Aorta (tissue), 5 donors: Measurements from ENCODE around the gene LEUTX. TPM values are rescaled to one million over a fixed set of nuclear protein-coding genes. Genes with fewer than 3 reads are reported as not detected.
"Not testable (repeated sequence)": the region's sequence is repeated elsewhere in the genome, so short reads cannot be mapped to it uniquely, and the experiment has no call there.

ENCODE experiments used
- ATAC-seq: fragments of 200-7000 bp; cut with Tn5 transposase; one replicate; pipeline ENCODE4 v1.9.1; 2022; ENCODE audit warnings: moderate library complexity; ENCODE audit not compliant: low FRiP score
- DNase-seq, 2 donors: peaks; one replicate each; pipeline ENCODE4 v3.0.0-alpha.2; 2020
- H3K27ac ChIP-seq, 2 donors: one replicate each; pipeline ENCODE4 v1.5.1; 2013; ENCODE audit warnings: low read length in 2 of 2, mild to moderate bottlenecking in 2 of 2, moderate library complexity in 2 of 2, control low read depth in 1 of 2, inconsistent platforms in 1 of 2, low read depth in 1 of 2
- H3K27me3 ChIP-seq, 2 donors: one replicate each; pipeline ENCODE4 v1.6.1; 2013; ENCODE audit warnings: control low read depth in 1 of 2, low read length in 1 of 2, mild to moderate bottlenecking in 1 of 2, moderate library complexity in 1 of 2; ENCODE audit not compliant: insufficient read depth in 2 of 2, control insufficient read depth in 1 of 2
- H3K36me3 ChIP-seq, 2 donors: one replicate each; pipeline ENCODE4 v1.6.1; 2013; ENCODE audit warnings: control low read depth in 1 of 2, low read length in 1 of 2, mild to moderate bottlenecking in 1 of 2; ENCODE audit not compliant: insufficient read depth in 2 of 2, control insufficient read depth in 1 of 2
- H3K4me1 ChIP-seq, 2 donors: one replicate each; pipeline ENCODE4 v1.6.1; 2013; ENCODE audit warnings: low read length in 2 of 2, control low read depth in 1 of 2, mild to moderate bottlenecking in 1 of 2, moderate library complexity in 1 of 2; ENCODE audit not compliant: insufficient read depth in 2 of 2, control insufficient read depth in 1 of 2
- H3K4me3 ChIP-seq, 2 donors: one replicate each; pipeline ENCODE4 v1.5.1; 2013; ENCODE audit warnings: low read length in 2 of 2, control low read depth in 1 of 2, mild to moderate bottlenecking in 1 of 2
- H3K9me3 ChIP-seq: one replicate; pipeline ENCODE4 v1.6.1; 2013; ENCODE audit warnings: mild to moderate bottlenecking, low read length; ENCODE audit not compliant: control insufficient read depth
- WGBS, 2 donors: extraction: QIAGEN DNeasy Blood & Tissue Kit; methylation state at CpG; one replicate each; pipeline ENCODE4 v1.1.7; 2013; 5-methylcytosine and 5-hydroxymethylcytosine counted together
- intact Hi-C, 2 donors: fragments of 100-400 bp; cut with DNase I; formaldehyde crosslinking; loops; one replicate each; pipeline versions ENCODE4 v1.14.2 to v1.15.0; 2022
- polyA plus RNA-seq, 2 donors: library from polyadenylated mRNA; stranded (reverse); fragments of 200-250 nt; gene quantifications; one replicate each; pipeline ENCODE4 v1.2.3, GENCODE V29; 2013
- total RNA-seq, 2 donors: library from RNA; stranded (reverse); fragmentation: NEBNext Ultra II Directional; extraction: Animal tissue kit (Norgen Biotek cat#: 25700); gene quantifications; one replicate each; pipeline ENCODE4 v1.2.1, GENCODE V29; 2021
- donor health status: healthy with polysubstance abuse.
- donor health status: Bipolar disorder and iron deficiency.
- donor health status: DM: no; HTN: no; CAD: no.
- donor health status: DM: no; HTN: no; CAD: no.
- donor health status: DM: yes; HTN: yes; CAD: no.

The LEUTX gene
- total and polyA plus RNA-seq, 4 donors = not detected

DNA sequence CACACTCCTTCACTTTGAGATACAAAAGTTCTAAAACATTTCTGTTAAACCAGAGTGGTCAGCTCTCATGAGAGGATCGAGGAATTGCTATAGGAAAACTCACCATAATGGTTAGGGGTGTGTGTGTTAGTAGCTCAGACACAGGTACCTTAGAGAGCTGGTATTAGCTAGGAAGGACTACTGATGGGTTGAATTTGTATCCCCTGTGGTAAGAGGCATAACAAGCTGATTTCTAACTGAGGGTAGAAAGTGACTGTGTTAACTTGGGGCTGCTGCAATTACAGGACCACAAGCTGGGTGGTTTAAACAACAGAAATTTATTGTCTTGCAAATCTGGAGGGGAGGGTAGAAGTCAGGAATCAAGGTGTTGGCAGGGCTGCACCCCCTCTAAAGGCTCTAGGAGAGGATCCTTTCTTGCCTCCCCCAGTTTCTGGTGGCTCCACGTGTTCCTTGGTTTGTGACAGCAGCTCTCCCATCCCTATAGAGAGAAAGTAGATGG is 17.4 kb downstream of the LEUTX start:
- intact Hi-C loops = no loop called here
- no peak for DNase-seq

DNA sequence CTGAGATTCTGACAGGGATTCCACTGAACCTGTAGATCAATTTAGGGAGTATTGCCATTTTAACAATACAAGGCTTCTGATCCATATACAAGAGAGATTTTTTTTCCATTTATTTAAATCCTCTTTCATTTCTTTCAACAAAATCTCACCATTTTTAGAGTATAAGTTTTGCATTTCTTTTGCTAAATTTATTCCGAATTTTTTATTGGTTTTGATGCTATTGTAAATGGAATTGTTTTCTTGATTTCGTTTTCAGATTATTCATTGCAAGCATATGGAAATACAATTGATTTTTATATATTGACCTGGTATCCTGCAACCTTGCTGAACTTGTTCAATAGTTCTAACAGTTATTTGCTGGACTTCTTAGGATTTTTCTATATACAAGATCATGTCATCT is 18.4 kb downstream of the LEUTX start:
- DNase-seq (no peak), ATAC-seq (no peak)
- Histone ChIP-seq H3K36me3 (no peaks in the 10 kb centered on the region), H3K4me3 (no peak overlapping the region), H3K4me1 (no peaks in the 10 kb centered on the region), H3K27me3 (no peaks in the 10 kb centered on the region), H3K9me3 (no peaks in the 10 kb centered on the region), H3K27ac (no peak overlapping the region)
- WGBS, 2 donors = 46 to 47% methylated on average over 2 of the region's 2 CpGs
- intact Hi-C loops = no loop called here

More for the DNA sequence above, 17.4 kb downstream of the LEUTX start:
- H3K4me3 ChIP-seq = no peak overlapping the region
- 19 to 26% methylated on average over 2 of the region's 2 CpGs for WGBS, 2 donors
- H3K27ac ChIP-seq = no peak overlapping the region
- H3K27me3 ChIP-seq = no peaks in the 10 kb centered on the region
- no peaks in the 10 kb centered on the region for H3K36me3 ChIP-seq
- ATAC-seq = no peak
- H3K9me3 ChIP-seq = no peaks in the 10 kb centered on the region
- no peaks in the 10 kb centered on the region for H3K4me1 ChIP-seq

DNA sequence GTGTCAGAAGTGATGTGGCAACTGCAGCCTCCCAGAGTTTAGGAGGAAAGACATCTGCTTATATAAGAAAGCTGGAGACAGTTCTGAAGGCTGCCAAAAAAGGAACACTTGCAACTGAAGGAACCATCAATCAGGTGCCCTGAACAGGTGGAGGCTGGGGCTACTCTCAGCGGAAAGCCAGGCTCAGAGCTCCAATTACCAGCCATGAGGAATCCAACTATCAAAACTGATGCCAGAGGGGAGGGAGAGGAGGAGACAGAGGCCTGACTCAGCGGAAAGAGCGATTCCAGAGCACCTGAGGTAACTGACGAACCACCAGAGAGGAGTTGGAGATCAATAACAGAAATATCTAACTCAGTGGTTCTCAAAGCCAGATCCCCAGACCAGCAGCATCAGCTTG is 24.3 kb downstream of the LEUTX start:
- Histone ChIP-seq H3K4me1 (no peaks in the 10 kb centered on the region), H3K27ac (no peak overlapping the region), H3K4me3 (no peak overlapping the region), H3K27me3 (no peaks in the 10 kb centered on the region), H3K36me3 (no peaks in the 10 kb centered on the region), H3K9me3 (no peaks in the 10 kb centered on the region)
- DNase-seq = no peak
- ATAC-seq = no peak
- intact Hi-C loops = no loop called here
- 19 to 25% methylated on average over 4 of the region's 4 CpGs for WGBS, 2 donors

DNA sequence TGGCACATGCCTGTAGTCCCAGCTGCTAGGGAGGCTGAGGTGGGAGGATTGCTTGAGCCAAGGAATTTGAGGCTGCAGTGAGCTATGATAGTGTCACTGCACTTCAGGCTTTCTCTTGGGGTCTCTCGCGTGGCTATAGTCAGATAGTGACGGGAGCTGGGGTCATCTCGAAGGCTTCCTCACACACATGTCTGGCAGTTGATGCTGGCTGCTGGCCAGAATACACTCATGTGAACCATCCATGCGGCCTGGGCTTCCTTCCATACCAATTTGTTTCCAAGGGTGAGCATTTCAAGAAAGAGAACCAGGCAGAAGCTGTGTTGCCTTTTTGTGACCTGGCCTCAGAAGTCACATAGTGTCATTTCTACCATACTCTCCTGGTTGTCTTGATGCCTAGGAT is 26.4 kb downstream of the LEUTX start:
- intact Hi-C loops = no loop called here
- WGBS, 2 donors = 43 to 44% methylated on average over 5 of the region's 5 CpGs
- ATAC-seq (no peak), DNase-seq (no peak)
- no peaks in the 10 kb centered on the region for H3K27me3 ChIP-seq
- no peaks in the 10 kb centered on the region for H3K4me1 ChIP-seq
- H3K9me3 ChIP-seq = peaks cover 2% of the 10 kb centered on the region
- H3K27ac ChIP-seq = no peak overlapping the region
- no peaks in the 10 kb centered on the region for H3K36me3 ChIP-seq
- no peak overlapping the region for H3K4me3 ChIP-seq

DNA sequence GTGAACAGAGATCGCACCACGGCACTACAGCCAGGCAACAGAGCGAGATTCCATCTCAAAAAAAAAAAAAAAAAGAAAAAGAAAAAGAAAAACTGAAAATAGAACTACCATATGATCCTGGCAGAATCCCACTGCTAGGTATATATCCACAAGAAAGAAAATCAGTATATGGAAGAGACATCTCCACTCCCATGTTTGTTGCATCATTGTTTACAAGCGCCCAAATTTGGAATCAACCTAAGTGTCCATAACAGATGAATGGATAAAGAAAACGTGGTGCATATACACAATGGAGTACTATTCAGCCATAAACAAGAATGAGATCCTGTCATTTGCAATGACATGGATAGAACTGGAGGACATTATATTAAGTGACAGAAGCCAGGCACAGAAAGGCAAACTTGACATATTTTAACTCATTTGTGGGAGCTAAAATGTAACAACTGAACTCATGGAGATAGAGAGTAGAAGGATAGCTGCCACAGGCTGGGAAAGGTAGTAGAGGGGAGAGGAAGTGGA is 29.3 kb downstream of the LEUTX start:
- Histone ChIP-seq H3K27me3 (no peaks in the 10 kb centered on the region), H3K27ac (no peak overlapping the region), H3K36me3 (no peaks in the 10 kb centered on the region), H3K9me3 (peaks cover 2% of the 10 kb centered on the region), H3K4me3 (no peak overlapping the region), H3K4me1 (no peaks in the 10 kb centered on the region)
- intact Hi-C loops = no loop called here
- no peak for DNase-seq
- no peak for ATAC-seq
- WGBS, 2 donors = 75% methylated on average over 5 of the region's 5 CpGs

DNA sequence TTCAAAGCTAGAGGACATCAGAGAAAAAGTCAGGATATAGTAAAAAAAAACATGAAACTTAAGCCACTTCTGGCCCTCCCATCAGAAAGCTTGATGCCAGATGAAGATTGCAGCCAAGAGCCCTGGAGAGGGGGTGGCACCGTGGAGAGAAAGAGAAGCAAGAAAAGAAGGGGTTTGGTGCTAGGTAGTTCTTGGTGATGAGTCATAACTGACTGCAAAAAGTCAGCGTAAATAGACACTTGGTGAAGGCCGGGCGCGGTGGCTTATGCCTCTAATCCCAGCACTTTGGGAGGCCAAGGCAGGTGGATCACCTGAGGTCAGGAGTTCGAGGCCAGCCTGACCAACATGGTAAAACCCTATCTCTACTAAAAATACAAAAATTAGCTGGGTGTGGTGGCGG is 30.0 kb downstream of the LEUTX start:
- DNase-seq, H3K36me3 ChIP-seq, H3K27ac ChIP-seq, ATAC-seq, H3K4me3 ChIP-seq, H3K4me1 ChIP-seq, H3K9me3 ChIP-seq, H3K27me3 ChIP-seq, intact Hi-C loops: not testable (repeated sequence)
- WGBS, 2 donors = 89 to 90% methylated on average over 7 of the region's 7 CpGs

DNA sequence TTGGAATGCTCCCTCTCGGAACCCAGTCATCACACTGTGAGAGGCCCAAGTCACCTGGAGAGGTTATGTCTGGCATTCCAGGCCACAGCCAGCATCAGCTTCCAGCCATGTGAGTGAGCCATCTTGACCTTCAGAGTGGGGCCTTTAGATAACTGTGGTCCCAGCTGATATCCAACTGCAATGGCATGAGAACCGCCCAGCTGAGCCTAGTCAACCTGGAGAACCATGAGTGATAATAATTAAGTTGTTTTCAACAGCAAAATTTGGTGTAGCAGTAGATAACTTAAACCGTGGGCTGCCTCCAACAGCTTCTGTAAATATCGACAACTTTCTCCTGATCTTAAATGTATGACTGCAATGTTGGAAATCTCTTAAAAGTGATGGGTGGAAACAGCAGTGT is 30.7 kb downstream of the LEUTX start:
- 92 to 97% methylated on average over 4 of the region's 4 CpGs for WGBS, 2 donors
- Histone ChIP-seq H3K4me3 (no peak overlapping the region), H3K27me3 (no peaks in the 10 kb centered on the region), H3K9me3 (peaks cover 2% of the 10 kb centered on the region), H3K36me3 (no peaks in the 10 kb centered on the region), H3K4me1 (no peaks in the 10 kb centered on the region), H3K27ac (no peak overlapping the region)
- no peak for DNase-seq
- intact Hi-C loops = no loop called here
- no peak for ATAC-seq

DNA sequence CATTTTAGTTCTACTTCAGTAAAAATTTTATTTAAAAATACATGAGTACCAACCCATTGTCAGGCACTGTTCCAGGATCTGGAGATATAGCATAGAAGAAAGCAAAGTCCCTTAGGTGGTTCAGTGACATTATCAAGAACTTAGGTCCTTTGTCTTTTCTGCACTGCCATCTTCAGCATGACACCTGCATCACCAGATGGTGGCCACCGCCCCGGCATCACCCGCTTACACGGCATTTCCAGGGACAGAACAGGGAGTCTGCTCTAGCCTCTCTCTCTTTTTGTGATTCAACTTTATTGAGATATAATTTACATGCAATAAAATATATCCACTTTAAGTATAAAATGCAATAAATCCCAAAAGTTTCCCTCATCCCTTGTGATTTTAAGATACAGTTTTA is 31.8 kb downstream of the LEUTX start:
- DNase-seq (no peak), ATAC-seq (no peak)
- 88 to 89% methylated on average over 4 of the region's 4 CpGs for WGBS, 2 donors
- H3K27me3 ChIP-seq = no peaks in the 10 kb centered on the region
- peaks cover 2% of the 10 kb centered on the region for H3K9me3 ChIP-seq
- no peak overlapping the region for H3K27ac ChIP-seq
- no peaks in the 10 kb centered on the region for H3K36me3 ChIP-seq
- H3K4me3 ChIP-seq = no peak overlapping the region
- intact Hi-C loops = no loop called here
- no peaks in the 10 kb centered on the region for H3K4me1 ChIP-seq

DNA sequence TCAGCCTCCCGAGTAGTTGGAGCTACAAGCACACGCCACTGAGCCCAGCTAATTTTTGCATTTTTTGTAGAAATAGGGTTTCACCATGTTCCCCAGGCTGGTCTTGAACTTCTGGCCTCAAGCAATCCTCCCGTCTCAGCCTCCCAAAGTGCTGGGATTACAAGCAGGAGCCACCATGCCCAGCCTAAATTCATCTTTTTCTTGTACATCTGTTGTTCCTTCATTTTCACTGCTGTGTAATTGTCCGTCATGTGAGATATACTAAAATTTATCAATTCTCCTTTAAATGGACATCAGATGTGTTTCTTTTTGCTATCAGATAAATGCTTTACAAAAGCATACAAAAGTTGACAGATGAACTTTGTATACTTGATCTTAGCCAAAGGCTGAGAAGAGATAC is 32.4 kb downstream of the LEUTX start:
- no peaks in the 10 kb centered on the region for H3K4me1 ChIP-seq
- H3K27ac ChIP-seq = no peak overlapping the region
- peaks cover 2% of the 10 kb centered on the region for H3K9me3 ChIP-seq
- intact Hi-C loops = no loop called here
- ATAC-seq (no peak), DNase-seq (no peak)
- no peak overlapping the region for H3K4me3 ChIP-seq
- H3K36me3 ChIP-seq = no peaks in the 10 kb centered on the region
- no peaks in the 10 kb centered on the region for H3K27me3 ChIP-seq
- 89 to 90% methylated on average over 4 of the region's 4 CpGs for WGBS, 2 donors
